SU-DHL-6 (cell line): Measurements from ENCODE around the gene AKAP14.

Source experiments
- H2AFZ ChIP-seq: fragments of 200-600 bp; sonication (generic); 2 replicates; pipeline ENCODE4 v1.6.1; 2014; ENCODE audit warnings: low read depth, mild to moderate bottlenecking, moderate library complexity, mixed read lengths, antibody characterized with exemption, low read length; ENCODE audit not compliant: severe bottlenecking
- H3F3A ChIP-seq: fragments of 200-600 bp; shearing (Covaris generic); 2 replicates; pipeline ENCODE4 v1.6.0; 2016; ENCODE audit warnings: antibody characterized with exemption, mild to moderate bottlenecking; ENCODE audit not compliant: insufficient read depth
- H3K27ac ChIP-seq: fragments of 200-600 bp; sonication (generic); 2 replicates; pipeline ENCODE4 v1.5.1; 2016; ENCODE audit warnings: low read depth, mild to moderate bottlenecking, low read length, moderate library complexity, mixed read lengths
- H3K27me3 ChIP-seq: fragments of 200-600 bp; sonication (generic), shearing (Covaris generic); 2 replicates; pipeline ENCODE4 v1.6.0; 2014; ENCODE audit warnings: mild to moderate bottlenecking, low read length
- H3K36me3 ChIP-seq: fragments of 200-600 bp; sonication (generic); 2 replicates; pipeline ENCODE4 v1.6.1; 2014; ENCODE audit warnings: mild to moderate bottlenecking, low read length, mixed read lengths
- H3K4me2 ChIP-seq: fragments of 300-600, 200-600 bp; shearing (Covaris generic), sonication (generic); 2 replicates; pipeline ENCODE4 v1.6.0; 2014; ENCODE audit warnings: low read length, low read depth, mild to moderate bottlenecking; ENCODE audit not compliant: poor library complexity, severe bottlenecking
- H3K4me3 ChIP-seq: fragments of 200-600 bp; sonication (generic); 2 replicates; pipeline ENCODE4 v1.5.1; 2014; ENCODE audit warnings: antibody characterized with exemption, low read length, mild to moderate bottlenecking, mixed read lengths; ENCODE audit not compliant: insufficient read depth, poor library complexity, severe bottlenecking
- H3K79me2 ChIP-seq: fragments of 200-600 bp; sonication (generic); 2 replicates; pipeline ENCODE4 v1.6.1; 2014; ENCODE audit warnings: mild to moderate bottlenecking, low read length, moderate library complexity; ENCODE audit not compliant: insufficient read depth
- H3K9ac ChIP-seq: fragments of 200-600 bp; sonication (generic); 2 replicates; pipeline ENCODE4 v1.7.0; 2014; ENCODE audit warnings: mild to moderate bottlenecking, low read length
- H3K9me2 ChIP-seq: fragments of 200-600 bp; sonication (generic); replicated peaks from 2 replicates; pipeline ENCODE4 v1.6.1; 2014; ENCODE audit warnings: low read length; ENCODE audit not compliant: insufficient read depth
- H3K9me3 ChIP-seq: fragments of 200-600 bp; sonication (generic); 2 replicates; pipeline ENCODE4 v1.6.1; 2014; ENCODE audit warnings: low read length, mixed read lengths; ENCODE audit not compliant: insufficient read depth
- H4K20me1 ChIP-seq: fragments of 200-600 bp; sonication (generic); 2 replicates; pipeline ENCODE4 v1.6.1; 2014; ENCODE audit warnings: low read depth, mild to moderate bottlenecking, antibody characterized with exemption, low read length, moderate library complexity, mixed read lengths
- CTCF ChIP-seq: fragments of 200-600 bp; sonication (generic); IDR thresholded peaks from one replicate; pipeline ENCODE4 v1.5.1; 2017; ENCODE audit warnings: antibody characterized with exemption, mild to moderate bottlenecking, low read length, moderate library complexity; ENCODE audit not compliant: insufficient read depth, poor library complexity, severe bottlenecking
- EZH2phosphoT487 ChIP-seq: fragments of 200-600 bp; sonication (generic), shearing (Covaris generic); conservative IDR thresholded peaks from 2 replicates; pipeline ENCODE4 v1.6.1; 2018; ENCODE audit warnings: mild to moderate bottlenecking, antibody characterized with exemption, low read length, moderate library complexity, mixed read lengths

AKAP14 gene

GRCh38 chrX:119943185-119943988 lies 47.7 kb downstream of the AKAP14 start, which contains the start of gene NKAP:
Gene NKAP, minus strand, starts transcription at chrX:119943751. Its CDS starts 146 bp downstream, at chrX:119943605.
- Histone ChIP-seq H3K4me3 (peak within 1 kb of the TSS; percentile 81), H4K20me1 (no peaks in the 10 kb centered on the region), H2AFZ (peak within 1 kb of the TSS; percentile 87), H3K36me3 (no peaks in the 10 kb centered on the region), H3F3A (peaks cover 4% of the 10 kb centered on the region; the same call in 1 of the 2 replicates), H3K9ac (peak within 1 kb of the TSS; percentile 80), H3K9me2 (no peaks in the 10 kb centered on the region), H3K4me2 (peak within 1 kb of the TSS; percentile 95), H3K79me2 (peaks cover 13% of the 10 kb centered on the region), H3K27me3 (no peaks in the 10 kb centered on the region), H3K9me3 (no peaks in the 10 kb centered on the region), H3K27ac (peak within 1 kb of the TSS; percentile 65)
- no peak for TF ChIP-seq EZH2phosphoT487
- no peak for TF ChIP-seq CTCF

- Histone ChIP-seq H3K4me3 (no peak overlapping the region), H3K27me3 (no peaks in the 10 kb centered on the region), H3K79me2 (peaks cover 13% of the 10 kb centered on the region), H3K9me3 (no peaks in the 10 kb centered on the region), H3F3A (peaks cover 4% of the 10 kb centered on the region; the same call in 1 of the 2 replicates), H3K36me3 (no peaks in the 10 kb centered on the region), H3K9me2 (no peaks in the 10 kb centered on the region), H3K4me2 (no peak overlapping the region), H3K27ac (no peak overlapping the region), H2AFZ (no peak overlapping the region), H3K9ac (no peak overlapping the region), H4K20me1 (no peaks in the 10 kb centered on the region)
- TF ChIP-seq CTCF (no peak), EZH2phosphoT487 (no peak)
Observed at GRCh38 chrX:119945481-119945880, 49.8 kb downstream of the AKAP14 start.

GRCh38 chrX:119948381-119948780 lies 52.7 kb downstream of the AKAP14 start:
- no peaks in the 10 kb centered on the region for H3F3A ChIP-seq
- no peak overlapping the region for H2AFZ ChIP-seq
- no peak overlapping the region for H3K27ac ChIP-seq
- no peaks in the 10 kb centered on the region for H4K20me1 ChIP-seq
- no peaks in the 10 kb centered on the region for H3K9me2 ChIP-seq
- H3K9me3 ChIP-seq: no peaks in the 10 kb centered on the region
- no peaks in the 10 kb centered on the region for H3K27me3 ChIP-seq
- H3K9ac ChIP-seq: no peak overlapping the region
- no peaks in the 10 kb centered on the region for H3K36me3 ChIP-seq
- H3K4me3 ChIP-seq: no peak overlapping the region
- H3K79me2 ChIP-seq: no peaks in the 10 kb centered on the region
- TF ChIP-seq EZH2phosphoT487: no peak
- no peak for TF ChIP-seq CTCF
- H3K4me2 ChIP-seq: no peak overlapping the region
